Right forelimb (tissue), 1 donor: ENCODE results near the gene TUB.

Experiments
- DNase-seq: peaks from one replicate; pipeline ENCODE4 v3.0.0-alpha.2; 2018

The TUB gene

GRCh38 chr11:8111636-8112035 lies 30.6 kb downstream of the TUB start:
- DNase-seq: no peak

- no peak for DNase-seq
Observed at GRCh38 chr11:8122173-8122764, 41.3 kb downstream of the TUB start.

- no peak for DNase-seq
Observed at GRCh38 chr11:8126649-8127289, 45.8 kb downstream of the TUB start.

- DNase-seq: no peak
Observed at GRCh38 chr11:8127447-8127846, 46.4 kb downstream of the TUB start.

- no peak for DNase-seq
Observed at GRCh38 chr11:8138526-8138925, 57.5 kb downstream of the TUB start.

GRCh38 chr11:8149726-8150125 lies 68.7 kb downstream of the TUB start:
- no peak for DNase-seq
